OCI-LY3 (cell line): ENCODE results near the gene JADE2.
A peak's percentile ranks its signal among the peaks of the same experiment; 100 is the strongest.

Experiments used
- H2AFZ ChIP-seq: fragments of 200-600, 300-600 bp; shearing (Covaris generic); 2 replicates; pipeline ENCODE4 v1.6.0; 2014; ENCODE audit warnings: antibody characterized with exemption, low read depth, low read length
- H3K27ac ChIP-seq: fragments of 200-600, 300-600 bp; sonication (generic); 2 replicates; pipeline ENCODE4 v1.5.1; 2014; ENCODE audit warnings: mild to moderate bottlenecking, low read length, moderate library complexity, mixed read lengths
- H3K27me3 ChIP-seq: fragments of 200-600, 300-600 bp; sonication (generic); 2 replicates; pipeline ENCODE4 v1.6.1; 2014; ENCODE audit warnings: low read depth, low read length, mixed read lengths
- H3K36me3 ChIP-seq: fragments of 200-600, 300-600 bp; sonication (generic); replicated peaks from 2 replicates; pipeline ENCODE3; 2014; ENCODE audit warnings: low read depth, low read length, mixed read lengths
- H3K4me1 ChIP-seq: fragments of 300-600, 200-600 bp; sonication (generic); 2 replicates; pipeline ENCODE4 v1.6.1; 2014; ENCODE audit warnings: low read length, mixed read lengths
- H3K4me2 ChIP-seq: fragments of 200-600, 300-600 bp; sonication (generic); 2 replicates; pipeline ENCODE4 v1.6.1; 2014; ENCODE audit warnings: low read length, mixed read lengths
- H3K4me3 ChIP-seq: fragments of 300-600, 200-600 bp; sonication (generic); 2 replicates; pipeline ENCODE4 v1.5.1; 2014; ENCODE audit warnings: antibody characterized with exemption, mild to moderate bottlenecking, low read length, moderate library complexity
- H3K79me2 ChIP-seq: fragments of 300-600, 200-600 bp; shearing (Covaris generic); 2 replicates; pipeline ENCODE4 v1.6.1; 2014; ENCODE audit warnings: mild to moderate bottlenecking, low read length, mixed read lengths
- H3K9ac ChIP-seq: fragments of 300-600, 200-600 bp; shearing (Covaris generic); 2 replicates; pipeline ENCODE4 v1.6.0; 2014; ENCODE audit warnings: mild to moderate bottlenecking, low read length, moderate library complexity
- H3K9me3 ChIP-seq: fragments of 200-600, 300-600 bp; shearing (Covaris generic); 2 replicates; pipeline ENCODE4 v1.6.1; 2014; ENCODE audit warnings: low read length, mixed read lengths; ENCODE audit not compliant: insufficient read depth
- H4K20me1 ChIP-seq: fragments of 200-600, 300-600 bp; sonication (generic); 2 replicates; pipeline ENCODE4 v1.6.1; 2016; ENCODE audit warnings: low read length, mixed read lengths; ENCODE audit not compliant: insufficient read depth
- EZH2phosphoT487 ChIP-seq: fragments of 200-600 bp; shearing (Covaris generic); IDR thresholded peaks from 2 replicates; pipeline ENCODE4 v1.6.1; 2018; ENCODE audit warnings: antibody characterized with exemption, mixed run types, low read depth
- TF ChIP-seq, protein P1 (sequence below): fragments of 200-600, 300-600 bp; sonication (generic); IDR thresholded peaks from 2 replicates; pipeline ENCODE4 v1.5.1; 2014; ENCODE audit warnings: antibody characterized with exemption, low read length, low read depth

JADE2 gene

DNA sequence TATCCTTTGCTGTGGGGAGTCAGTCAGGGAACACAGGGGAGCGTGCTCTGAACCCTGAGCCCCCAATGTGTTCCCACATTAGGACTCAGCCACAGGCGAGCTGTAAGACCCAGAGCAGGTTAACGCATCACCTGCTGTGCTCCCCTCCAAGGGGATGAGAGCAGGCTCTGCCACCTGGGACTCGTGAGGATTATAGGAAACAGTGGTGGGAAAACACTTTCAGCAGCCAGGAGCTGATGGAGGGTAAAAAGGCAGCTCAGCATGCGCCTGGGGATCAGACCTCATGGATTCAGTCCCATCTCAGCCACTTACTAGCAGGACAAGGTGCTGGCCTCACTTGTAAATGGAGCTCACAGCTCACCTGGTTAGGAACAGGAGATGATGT lies 9.2 kb downstream of the JADE2 start:
- no peaks in the 10 kb centered on the region for H3K27me3 ChIP-seq
- H2AFZ ChIP-seq, result no peak overlapping the region
- H3K36me3 ChIP-seq, result peaks cover 11% of the 10 kb centered on the region
- no peak overlapping the region for H3K4me2 ChIP-seq
- H4K20me1 ChIP-seq, result peaks cover 34% of the 10 kb centered on the region
- H3K4me3 ChIP-seq, result no peak overlapping the region
- peaks cover 90% of the 10 kb centered on the region for H3K79me2 ChIP-seq
- no peaks in the 10 kb centered on the region for H3K9me3 ChIP-seq
- H3K9ac ChIP-seq, result no peak overlapping the region
- H3K27ac ChIP-seq, result no peak overlapping the region
- H3K4me1 ChIP-seq, result peaks cover 25% of the 10 kb centered on the region
- TF ChIP-seq EZH2phosphoT487, result no peak
- TF ChIP-seq, protein P1, sequence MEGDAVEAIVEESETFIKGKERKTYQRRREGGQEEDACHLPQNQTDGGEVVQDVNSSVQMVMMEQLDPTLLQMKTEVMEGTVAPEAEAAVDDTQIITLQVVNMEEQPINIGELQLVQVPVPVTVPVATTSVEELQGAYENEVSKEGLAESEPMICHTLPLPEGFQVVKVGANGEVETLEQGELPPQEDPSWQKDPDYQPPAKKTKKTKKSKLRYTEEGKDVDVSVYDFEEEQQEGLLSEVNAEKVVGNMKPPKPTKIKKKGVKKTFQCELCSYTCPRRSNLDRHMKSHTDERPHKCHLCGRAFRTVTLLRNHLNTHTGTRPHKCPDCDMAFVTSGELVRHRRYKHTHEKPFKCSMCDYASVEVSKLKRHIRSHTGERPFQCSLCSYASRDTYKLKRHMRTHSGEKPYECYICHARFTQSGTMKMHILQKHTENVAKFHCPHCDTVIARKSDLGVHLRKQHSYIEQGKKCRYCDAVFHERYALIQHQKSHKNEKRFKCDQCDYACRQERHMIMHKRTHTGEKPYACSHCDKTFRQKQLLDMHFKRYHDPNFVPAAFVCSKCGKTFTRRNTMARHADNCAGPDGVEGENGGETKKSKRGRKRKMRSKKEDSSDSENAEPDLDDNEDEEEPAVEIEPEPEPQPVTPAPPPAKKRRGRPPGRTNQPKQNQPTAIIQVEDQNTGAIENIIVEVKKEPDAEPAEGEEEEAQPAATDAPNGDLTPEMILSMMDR, result no peak

DNA sequence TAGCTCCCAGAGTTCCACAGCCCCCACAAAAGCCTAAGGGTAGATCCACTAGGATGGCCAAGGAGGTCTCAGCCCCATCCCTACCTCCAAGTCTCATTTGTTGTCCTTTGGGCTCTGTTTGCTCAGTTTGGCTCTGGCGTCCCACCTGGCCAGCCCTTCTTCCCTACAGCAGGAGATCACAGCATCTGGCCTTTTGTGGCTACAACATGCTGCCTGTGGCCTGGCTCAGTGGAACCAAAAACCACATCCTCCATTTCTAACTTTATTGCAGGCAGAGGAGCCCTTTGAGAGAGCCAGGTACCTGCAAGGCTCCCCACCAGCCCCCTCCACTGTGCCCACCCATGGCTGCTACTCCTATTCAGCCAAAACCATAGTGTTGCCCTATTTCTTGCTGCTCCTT lies 11.4 kb downstream of the JADE2 start:
- peak overlapping the region; percentile 19; the same call in 1 of the 2 replicates for H3K27ac ChIP-seq
- no peaks in the 10 kb centered on the region for H3K27me3 ChIP-seq
- no peaks in the 10 kb centered on the region for H3K9me3 ChIP-seq
- no peak overlapping the region for H3K4me3 ChIP-seq
- H3K36me3 ChIP-seq, result peaks cover 16% of the 10 kb centered on the region
- H2AFZ ChIP-seq, result no peak overlapping the region
- H3K79me2 ChIP-seq, result peaks cover 75% of the 10 kb centered on the region
- H3K4me1 ChIP-seq, result peaks cover 47% of the 10 kb centered on the region
- no peak overlapping the region for H3K4me2 ChIP-seq
- no peak overlapping the region for H3K9ac ChIP-seq
- no peak for TF ChIP-seq EZH2phosphoT487
- TF ChIP-seq, protein P1, result no peak
- peaks cover 20% of the 10 kb centered on the region; the same call in 1 of the 2 replicates for H4K20me1 ChIP-seq

DNA sequence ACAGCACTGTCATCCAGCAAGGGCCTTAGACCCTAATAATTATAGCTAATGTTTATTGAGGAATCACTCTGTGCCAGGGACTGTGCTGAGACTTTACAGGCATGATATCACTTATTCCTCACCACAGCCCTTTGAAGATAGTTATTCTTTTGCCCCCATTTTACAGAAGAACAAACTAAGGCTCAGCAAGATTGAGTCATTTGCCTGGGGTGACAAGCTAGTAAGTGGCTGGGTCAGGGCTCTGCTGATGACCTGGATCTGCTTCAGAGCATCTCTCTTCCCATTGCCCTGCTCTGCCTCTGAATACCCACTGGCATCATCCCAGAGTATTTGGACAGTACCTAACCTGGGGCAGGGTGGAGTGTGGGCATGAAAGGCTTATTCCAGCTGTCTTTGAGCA lies 11.8 kb downstream of the JADE2 start:
- Histone ChIP-seq H3K79me2 (peaks cover 75% of the 10 kb centered on the region), H3K9ac (no peak overlapping the region)

DNA sequence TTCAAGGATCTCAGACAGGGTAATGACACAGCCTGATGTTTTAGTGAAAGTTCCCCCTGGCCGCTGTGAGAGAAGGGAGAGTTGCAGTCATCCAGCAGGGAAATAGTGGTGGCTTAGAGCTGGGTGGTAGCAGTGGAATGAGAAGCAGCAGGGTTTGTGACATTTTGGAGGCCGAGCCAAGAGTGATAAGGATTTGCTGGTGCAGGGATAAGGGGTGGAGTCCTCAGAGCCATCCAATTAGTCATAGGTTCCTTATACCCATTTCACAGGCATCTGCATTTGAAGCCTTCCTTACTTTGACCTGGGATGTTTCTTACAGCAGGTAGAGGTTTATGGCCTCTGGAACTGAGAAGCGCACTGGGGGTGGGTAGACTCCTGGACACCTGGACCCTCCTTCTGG lies 12.8 kb downstream of the JADE2 start:
- Histone ChIP-seq H3K79me2 (peaks cover 75% of the 10 kb centered on the region), H3K27ac (peak overlapping the region; percentile 11; the same call in 1 of the 2 replicates), H3K4me1 (peaks cover 54% of the 10 kb centered on the region)

More for the DNA sequence above, 11.8 kb downstream of the JADE2 start:
- H3K27ac ChIP-seq, result 0 out of 2 replicates have a peak overlapping the region, but pooled peaks have one; percentile 19
- no peaks in the 10 kb centered on the region for H3K9me3 ChIP-seq
- no peak overlapping the region for H3K4me2 ChIP-seq
- peaks cover 16% of the 10 kb centered on the region; the same call in 1 of the 2 replicates for H4K20me1 ChIP-seq
- no peak overlapping the region for H2AFZ ChIP-seq
- H3K4me3 ChIP-seq, result no peak overlapping the region
- no peaks in the 10 kb centered on the region for H3K27me3 ChIP-seq
- TF ChIP-seq, protein P1, result no peak
- TF ChIP-seq EZH2phosphoT487, result no peak
- peaks cover 16% of the 10 kb centered on the region for H3K36me3 ChIP-seq
- peaks cover 51% of the 10 kb centered on the region for H3K4me1 ChIP-seq

More for the DNA sequence above, 12.8 kb downstream of the JADE2 start:
- H4K20me1 ChIP-seq, result peaks cover 7% of the 10 kb centered on the region; the same call in 1 of the 2 replicates
- TF ChIP-seq, protein P1, result no peak
- TF ChIP-seq EZH2phosphoT487, result no peak
- no peaks in the 10 kb centered on the region for H3K27me3 ChIP-seq
- H3K4me3 ChIP-seq, result no peak overlapping the region
- H3K9ac ChIP-seq, result no peak overlapping the region
- no peak overlapping the region for H3K4me2 ChIP-seq
- H3K36me3 ChIP-seq, result peaks cover 16% of the 10 kb centered on the region
- no peak overlapping the region for H2AFZ ChIP-seq
- H3K9me3 ChIP-seq, result no peaks in the 10 kb centered on the region
